Measurements from ENCODE around the gene ZNF385D.

The ZNF385D gene

DNA sequence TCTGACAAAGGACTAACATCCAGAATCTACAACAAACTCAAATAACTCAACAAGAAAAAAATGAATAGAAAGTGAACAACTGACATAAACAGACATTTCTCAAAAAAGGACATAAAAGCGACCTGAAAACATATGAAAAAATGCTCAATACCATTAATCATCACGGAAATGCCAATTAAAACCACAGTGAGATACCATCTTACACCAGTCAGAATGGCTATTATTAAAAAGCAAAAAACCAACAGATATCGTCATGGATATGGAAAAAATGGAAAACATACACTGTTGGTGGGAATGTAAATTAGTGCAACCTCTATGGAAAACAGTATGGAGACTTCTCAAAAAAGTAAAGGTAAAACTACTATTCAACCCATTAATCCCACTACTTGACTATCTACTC, 53.3 kb downstream of the ZNF385D start:
- no peak overlapping the region for H3K4me3 ChIP-seq (ENCODE audit: severe bottlenecking)
- no peaks in the 10 kb centered on the region for H3K9me3 ChIP-seq (ENCODE audit: severe bottlenecking)
- TF ChIP-seq, protein P1, sequence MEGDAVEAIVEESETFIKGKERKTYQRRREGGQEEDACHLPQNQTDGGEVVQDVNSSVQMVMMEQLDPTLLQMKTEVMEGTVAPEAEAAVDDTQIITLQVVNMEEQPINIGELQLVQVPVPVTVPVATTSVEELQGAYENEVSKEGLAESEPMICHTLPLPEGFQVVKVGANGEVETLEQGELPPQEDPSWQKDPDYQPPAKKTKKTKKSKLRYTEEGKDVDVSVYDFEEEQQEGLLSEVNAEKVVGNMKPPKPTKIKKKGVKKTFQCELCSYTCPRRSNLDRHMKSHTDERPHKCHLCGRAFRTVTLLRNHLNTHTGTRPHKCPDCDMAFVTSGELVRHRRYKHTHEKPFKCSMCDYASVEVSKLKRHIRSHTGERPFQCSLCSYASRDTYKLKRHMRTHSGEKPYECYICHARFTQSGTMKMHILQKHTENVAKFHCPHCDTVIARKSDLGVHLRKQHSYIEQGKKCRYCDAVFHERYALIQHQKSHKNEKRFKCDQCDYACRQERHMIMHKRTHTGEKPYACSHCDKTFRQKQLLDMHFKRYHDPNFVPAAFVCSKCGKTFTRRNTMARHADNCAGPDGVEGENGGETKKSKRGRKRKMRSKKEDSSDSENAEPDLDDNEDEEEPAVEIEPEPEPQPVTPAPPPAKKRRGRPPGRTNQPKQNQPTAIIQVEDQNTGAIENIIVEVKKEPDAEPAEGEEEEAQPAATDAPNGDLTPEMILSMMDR (IDR thresholded peaks at IDR 0.05; ENCODE audit: poor library complexity, severe bottlenecking) = no peak
- H3K27me3 ChIP-seq (ENCODE audit: insufficient read depth, poor library complexity, severe bottlenecking) = no peaks in the 10 kb centered on the region
- ATAC-seq (ENCODE audit: low read depth) (no peak), DNase-seq (ENCODE audit: low spot score) (no peak)
- no peaks in the 10 kb centered on the region for H3K36me3 ChIP-seq (ENCODE audit: low read depth)
- no peaks in the 10 kb centered on the region for H3K4me1 ChIP-seq (ENCODE audit: insufficient read depth, poor library complexity, severe bottlenecking)
- H3K27ac ChIP-seq (ENCODE audit: poor library complexity, severe bottlenecking) = no peak overlapping the region

DNA sequence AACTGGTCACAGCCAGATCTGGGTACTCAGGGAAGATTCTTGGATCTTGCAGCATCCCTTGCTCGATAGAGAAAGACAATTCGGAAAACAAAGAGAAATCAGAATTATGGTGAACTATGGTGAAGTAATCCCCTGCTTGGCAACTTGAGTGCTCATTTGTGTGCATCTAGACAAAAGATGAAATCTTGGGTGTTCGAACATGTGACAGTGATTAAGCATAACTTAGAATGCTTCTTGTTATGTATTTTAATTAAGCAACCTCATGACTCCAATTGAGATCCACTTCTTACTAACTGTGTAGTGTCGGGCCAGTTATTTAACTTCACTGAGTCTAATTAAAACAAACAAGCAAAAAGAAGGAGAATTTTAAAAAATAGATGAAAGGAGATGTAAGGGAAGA, 56.5 kb downstream of the ZNF385D start:
- no peaks in the 10 kb centered on the region for H3K27me3 ChIP-seq (ENCODE audit: insufficient read depth, poor library complexity, severe bottlenecking)
- H3K4me3 ChIP-seq (ENCODE audit: severe bottlenecking) = no peak overlapping the region
- H3K36me3 ChIP-seq (ENCODE audit: low read depth) = no peaks in the 10 kb centered on the region
- H3K27ac ChIP-seq (ENCODE audit: poor library complexity, severe bottlenecking) = no peak overlapping the region
- TF ChIP-seq, protein P1 (IDR thresholded peaks at IDR 0.05; ENCODE audit: poor library complexity, severe bottlenecking) = no peak
- no peak for ATAC-seq (ENCODE audit: low read depth)
- H3K4me1 ChIP-seq (ENCODE audit: insufficient read depth, poor library complexity, severe bottlenecking) = no peaks in the 10 kb centered on the region
- no peaks in the 10 kb centered on the region for H3K9me3 ChIP-seq (ENCODE audit: severe bottlenecking)
- no peak for DNase-seq (ENCODE audit: low spot score)

DNA sequence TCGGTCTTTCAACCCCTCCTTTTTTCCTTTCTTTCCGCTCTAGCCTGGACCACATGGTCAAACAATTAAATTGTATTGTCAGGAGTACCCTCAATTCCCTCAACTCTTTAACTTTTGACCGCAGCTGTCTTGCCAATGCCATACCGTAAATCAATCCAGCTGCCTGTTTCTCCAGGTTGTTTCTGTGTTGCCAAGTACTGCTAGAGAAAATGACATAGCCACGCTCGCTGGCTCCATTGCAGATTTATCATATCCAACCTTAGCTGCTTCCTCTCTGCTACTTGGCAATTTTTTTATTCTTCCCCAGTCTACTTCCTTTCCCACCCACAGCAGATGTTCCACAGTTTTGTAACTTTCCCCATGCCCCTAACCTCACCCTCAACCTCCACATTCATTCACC, 60.0 kb downstream of the ZNF385D start:
- no peak for DNase-seq (ENCODE audit: low spot score)
- no peaks in the 10 kb centered on the region for H3K4me1 ChIP-seq (ENCODE audit: insufficient read depth, poor library complexity, severe bottlenecking)
- no peak overlapping the region for H3K4me3 ChIP-seq (ENCODE audit: severe bottlenecking)
- H3K27ac ChIP-seq (ENCODE audit: poor library complexity, severe bottlenecking) = no peak overlapping the region
- no peaks in the 10 kb centered on the region for H3K36me3 ChIP-seq (ENCODE audit: low read depth)
- peaks cover 1% of the 10 kb centered on the region for H3K9me3 ChIP-seq (ENCODE audit: severe bottlenecking)
- H3K27me3 ChIP-seq (ENCODE audit: insufficient read depth, poor library complexity, severe bottlenecking) = no peaks in the 10 kb centered on the region
- TF ChIP-seq, protein P1 (IDR thresholded peaks at IDR 0.05; ENCODE audit: poor library complexity, severe bottlenecking) = no peak
- ATAC-seq (ENCODE audit: low read depth) = no peak

DNA sequence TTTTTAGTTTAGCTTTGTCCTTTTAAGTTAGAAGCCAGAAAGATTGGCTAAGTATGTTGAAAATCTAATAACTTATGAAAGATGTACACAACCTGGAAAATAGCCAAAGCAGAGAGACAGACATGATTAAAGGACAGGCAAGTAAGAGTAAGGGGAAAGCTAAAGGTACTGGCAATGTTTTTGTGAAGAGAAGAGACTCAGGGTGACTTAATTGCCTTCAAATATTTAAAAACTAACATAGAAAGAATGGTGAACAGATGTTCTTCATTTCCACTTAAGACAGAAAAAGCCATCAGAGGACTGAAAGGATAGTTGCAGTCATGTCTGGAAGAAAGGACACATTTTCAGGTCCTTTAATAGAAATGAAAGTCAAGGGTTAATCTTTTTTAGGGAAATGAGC, 68.8 kb downstream of the ZNF385D start:
- Histone ChIP-seq H3K4me3 (ENCODE audit: severe bottlenecking) (no peak overlapping the region), H3K9me3 (ENCODE audit: severe bottlenecking) (peaks cover 2% of the 10 kb centered on the region), H3K27me3 (ENCODE audit: insufficient read depth, poor library complexity, severe bottlenecking) (no peaks in the 10 kb centered on the region), H3K36me3 (ENCODE audit: low read depth) (no peaks in the 10 kb centered on the region), H3K4me1 (ENCODE audit: insufficient read depth, poor library complexity, severe bottlenecking) (no peaks in the 10 kb centered on the region), H3K27ac (ENCODE audit: poor library complexity, severe bottlenecking) (no peak overlapping the region)
- TF ChIP-seq, protein P1 (IDR thresholded peaks at IDR 0.05; ENCODE audit: poor library complexity, severe bottlenecking) = no peak
- ATAC-seq (ENCODE audit: low read depth) (no peak), DNase-seq (ENCODE audit: low spot score) (no peak)

DNA sequence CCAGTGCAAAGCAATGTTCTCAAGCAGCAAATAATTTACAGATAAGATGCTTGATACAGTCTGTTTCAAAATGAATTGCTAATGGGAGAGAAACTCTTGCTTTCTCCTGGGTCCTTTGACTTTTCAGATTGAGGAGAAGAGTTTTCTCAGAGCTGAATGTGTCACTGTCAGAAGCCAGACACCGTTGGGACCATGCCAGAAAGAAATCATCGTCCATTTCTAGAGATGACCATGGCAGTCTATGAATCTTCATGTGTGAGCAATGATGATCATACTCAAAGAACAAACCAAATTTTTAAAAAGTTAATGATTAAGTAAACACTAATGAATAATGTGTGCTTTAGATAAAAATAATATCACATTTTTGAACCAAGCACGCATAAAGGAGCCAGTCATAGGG, 77.6 kb downstream of the ZNF385D start:
- Histone ChIP-seq H3K27ac (ENCODE audit: poor library complexity, severe bottlenecking) (no peak overlapping the region), H3K27me3 (ENCODE audit: insufficient read depth, poor library complexity, severe bottlenecking) (peaks cover 3% of the 10 kb centered on the region), H3K36me3 (ENCODE audit: low read depth) (no peaks in the 10 kb centered on the region), H3K4me3 (ENCODE audit: severe bottlenecking) (no peak overlapping the region), H3K9me3 (ENCODE audit: severe bottlenecking) (no peaks in the 10 kb centered on the region), H3K4me1 (ENCODE audit: insufficient read depth, poor library complexity, severe bottlenecking) (no peaks in the 10 kb centered on the region)
- TF ChIP-seq, protein P1 (IDR thresholded peaks at IDR 0.05; ENCODE audit: poor library complexity, severe bottlenecking) = no peak
- no peak for ATAC-seq (ENCODE audit: low read depth)
- no peak for DNase-seq (ENCODE audit: low spot score)
